ENCODE data around the gene ASAP2. TPM values are rescaled to one million over a fixed set of nuclear protein-coding genes. Genes with fewer than 3 reads are reported as not detected.

The ASAP2 gene
- total RNA-seq, 2 experiments from 2014 or later: 0.16 TPM; not detected in 1

GRCh38 chr2:9390151-9390850 is 183.7 kb downstream of the ASAP2 start:
- H3K27ac Mint-ChIP-seq: no peak overlapping the region
- TF ChIP-seq CTCF (IDR thresholded peaks at IDR 0.05): no peak
- H3K27ac ChIP-seq (ENCODE audit: low read depth in 1 of 2, low read length in 2 of 2): no peak overlapping the region
- H3K27me3 Mint-ChIP-seq: no peaks in the 10 kb centered on the region
- ChIA-PET CTCF (no interaction called here), POLR2A (no interaction called here)
- ATAC-seq (ENCODE audit: poor library complexity) (no peak), DNase-seq (no peak)
- no peaks in the 10 kb centered on the region for H3K4me1 Mint-ChIP-seq (ENCODE audit: low read depth)
- intact Hi-C loops (cut with DNase I, micrococcal nuclease): no loop called here
- H3K27me3 ChIP-seq (ENCODE audit: control insufficient read depth in 1 of 2, insufficient read depth in 2 of 2, low read length in 2 of 2): no peaks in the 10 kb centered on the region
- no peaks in the 10 kb centered on the region for H3K4me1 ChIP-seq (ENCODE audit: insufficient read depth, low read length)
- H3K9me3 ChIP-seq (ENCODE audit: control insufficient read depth in 1 of 2, insufficient read depth in 1 of 2, low read length in 2 of 2): no peaks in the 10 kb centered on the region
- H3K4me3 Mint-ChIP-seq: no peak overlapping the region
- H3K36me3 ChIP-seq (ENCODE audit: insufficient read depth, low read length): no peaks in the 10 kb centered on the region
- H3K9me3 Mint-ChIP-seq: no peaks in the 10 kb centered on the region
- no peak overlapping the region for H3K4me3 ChIP-seq (ENCODE audit: low read length)
- no peaks in the 10 kb centered on the region for H3K36me3 Mint-ChIP-seq (ENCODE audit: low read depth)

- Histone ChIP-seq H3K9me3 (ENCODE audit: control insufficient read depth in 1 of 2, insufficient read depth in 1 of 2, low read length in 2 of 2) (no peaks in the 10 kb centered on the region), H3K27ac (ENCODE audit: low read depth in 1 of 2, low read length in 2 of 2) (no peak overlapping the region), H3K36me3 (ENCODE audit: insufficient read depth, low read length) (no peaks in the 10 kb centered on the region), H3K4me1 (ENCODE audit: insufficient read depth, low read length) (no peaks in the 10 kb centered on the region), H3K27me3 (ENCODE audit: control insufficient read depth in 1 of 2, insufficient read depth in 2 of 2, low read length in 2 of 2) (no peaks in the 10 kb centered on the region), H3K4me3 (ENCODE audit: low read length) (no peak overlapping the region)
- H3K36me3 Mint-ChIP-seq (ENCODE audit: low read depth): no peaks in the 10 kb centered on the region
- H3K27ac Mint-ChIP-seq: no peak overlapping the region
- no peak for TF ChIP-seq CTCF (IDR thresholded peaks at IDR 0.05)
- ATAC-seq (ENCODE audit: poor library complexity) (no peak), DNase-seq (no peak)
- H3K4me3 Mint-ChIP-seq: no peak overlapping the region
- ChIA-PET POLR2A (no interaction called here), CTCF (no interaction called here)
- H3K27me3 Mint-ChIP-seq: no peaks in the 10 kb centered on the region
- intact Hi-C loops (cut with DNase I, micrococcal nuclease): no loop called here
- H3K9me3 Mint-ChIP-seq: no peaks in the 10 kb centered on the region
- no peaks in the 10 kb centered on the region for H3K4me1 Mint-ChIP-seq (ENCODE audit: low read depth)
These were observed 184.4 kb downstream of the ASAP2 start for GRCh38 chr2:9390991-9391390.

- POLR2A ChIA-PET: no interaction called here
- no peaks in the 10 kb centered on the region for H3K4me1 Mint-ChIP-seq (ENCODE audit: low read depth)
- CTCF ChIA-PET: no interaction called here
These were observed 185.5 kb downstream of the ASAP2 start for GRCh38 chr2:9391961-9392720.

More at GRCh38 chr2:9391961-9392720, 185.5 kb downstream of the ASAP2 start:
- TF ChIP-seq CTCF (IDR thresholded peaks at IDR 0.05): no peak
- Histone ChIP-seq H3K27me3 (ENCODE audit: control insufficient read depth in 1 of 2, insufficient read depth in 2 of 2, low read length in 2 of 2) (no peaks in the 10 kb centered on the region), H3K4me1 (ENCODE audit: insufficient read depth, low read length) (no peaks in the 10 kb centered on the region), H3K9me3 (ENCODE audit: control insufficient read depth in 1 of 2, insufficient read depth in 1 of 2, low read length in 2 of 2) (no peaks in the 10 kb centered on the region), H3K4me3 (ENCODE audit: low read length) (no peak overlapping the region), H3K27ac (ENCODE audit: low read depth in 1 of 2, low read length in 2 of 2) (no peak overlapping the region), H3K36me3 (ENCODE audit: insufficient read depth, low read length) (no peaks in the 10 kb centered on the region)
- no peak overlapping the region for H3K4me3 Mint-ChIP-seq
- no peak overlapping the region for H3K27ac Mint-ChIP-seq
- DNase-seq (no peak), ATAC-seq (ENCODE audit: poor library complexity) (no peak)
- intact Hi-C loops (cut with DNase I, micrococcal nuclease): no loop called here
- H3K36me3 Mint-ChIP-seq (ENCODE audit: low read depth): no peaks in the 10 kb centered on the region
- H3K27me3 Mint-ChIP-seq: no peaks in the 10 kb centered on the region
- H3K9me3 Mint-ChIP-seq: no peaks in the 10 kb centered on the region
